ENCODE results near the gene TSPAN1.

GRCh38 chr1:46191033-46191701 is 16.3 kb downstream of the TSPAN1 start:
- TF ChIP-seq CTCF (IDR thresholded peaks at IDR 0.05; ENCODE audit: insufficient read depth, low read depth, low read length) (no peak), EZH2 (IDR thresholded peaks at IDR 0.05; ENCODE audit: insufficient read depth, low read length) (no peak)
